ENCODE data around the gene VSTM2L.

GRCh38 chr20:37870294-37870693 is 32.6 kb upstream of the VSTM2L start:
- TF ChIP-seq CTCF (IDR thresholded peaks at IDR 0.05), result no peak
- no peak for TF ChIP-seq POLR2AphosphoS5 (IDR thresholded peaks at IDR 0.05; ENCODE audit: insufficient read depth in 1 of 2, low read depth in 1 of 2)

All from vagina (tissue), 2 donors.